ENCODE results near the gene MCC.

- TF ChIP-seq CTCF (conservative IDR thresholded peaks at IDR 0.05 in 1 of 2, IDR thresholded peaks at IDR 0.05 in 1 of 2; ENCODE audit: extremely low read depth in 1 of 2, insufficient read depth in 1 of 2, low read depth in 1 of 2, low read length in 2 of 2) (no peak), EZH2 (IDR thresholded peaks at IDR 0.05; ENCODE audit: borderline replicate concordance, low read length) (no peak)
Measured at GRCh38 chr5:113354055-113354454, 134.2 kb downstream of the MCC start.
